OCI-LY1 (cell line): ENCODE data around the gene DNAH1.

Experiments
- H2AFZ ChIP-seq: fragments of 200-600 bp; sonication (generic), shearing (Covaris generic); 2 replicates; pipeline ENCODE4 v1.6.0; 2014; ENCODE audit warnings: antibody characterized with exemption, mild to moderate bottlenecking, low read length
- H3F3A ChIP-seq: fragments of 200-600 bp; sonication (generic), shearing (Covaris generic); 2 replicates; pipeline ENCODE4 v1.6.0; 2014; ENCODE audit warnings: mild to moderate bottlenecking, antibody characterized with exemption, low read length, moderate library complexity; ENCODE audit not compliant: insufficient read depth
- H3K27ac ChIP-seq: fragments of 200-600 bp; sonication (generic); 2 replicates; pipeline ENCODE4 v1.5.1; 2014; ENCODE audit warnings: low read length, mixed run types, mild to moderate bottlenecking, low read depth; ENCODE audit not compliant: poor library complexity, severe bottlenecking
- H3K27me3 ChIP-seq: fragments of 200-600 bp; sonication (generic); 2 replicates; pipeline ENCODE4 v1.6.0; 2014; ENCODE audit warnings: antibody characterized with exemption, mild to moderate bottlenecking, low read length, moderate library complexity; ENCODE audit not compliant: insufficient read depth
- H3K36me3 ChIP-seq: fragments of 200-600 bp; sonication (generic); 2 replicates; pipeline ENCODE4 v1.6.1; 2014; ENCODE audit warnings: mild to moderate bottlenecking, antibody characterized with exemption, low read length, moderate library complexity, mixed read lengths; ENCODE audit not compliant: insufficient read depth
- H3K4me1 ChIP-seq: fragments of 200-600 bp; sonication (generic); 2 replicates; pipeline ENCODE4 v1.5.1; 2014; ENCODE audit warnings: mild to moderate bottlenecking, low read length, moderate library complexity; ENCODE audit not compliant: insufficient read depth, severe bottlenecking
- H3K4me2 ChIP-seq: fragments of 200-600 bp; sonication (generic), shearing (Covaris generic); 2 replicates; pipeline ENCODE4 v1.6.1; 2014; ENCODE audit warnings: low read length
- H3K4me3 ChIP-seq: fragments of 200-600 bp; sonication (generic); 2 replicates; pipeline ENCODE4 v1.5.1; 2014; ENCODE audit warnings: low read length, low read depth, mild to moderate bottlenecking, mixed read lengths; ENCODE audit not compliant: poor library complexity, severe bottlenecking
- H3K79me2 ChIP-seq: fragments of 200-600 bp; shearing (Covaris generic); 2 replicates; pipeline ENCODE4 v1.6.1; 2016; ENCODE audit warnings: mixed run types, low read length, mixed read lengths; ENCODE audit not compliant: insufficient read depth
- H3K9ac ChIP-seq: fragments of 200-600 bp; sonication (generic), shearing (Covaris generic); 2 replicates; pipeline ENCODE4 v1.6.1; 2014; ENCODE audit warnings: mild to moderate bottlenecking, low read length, mixed read lengths
- H3K9me2 ChIP-seq: fragments of 200-600 bp; sonication (generic), shearing (Covaris generic); 2 replicates; pipeline ENCODE4 v1.6.1; 2014; ENCODE audit warnings: low read depth, mild to moderate bottlenecking, low read length, mixed read lengths
- H3K9me3 ChIP-seq: fragments of 200-600 bp; shearing (Covaris generic); 2 replicates; pipeline ENCODE4 v1.6.1; 2014; ENCODE audit warnings: low read length, mixed read lengths
- H4K20me1 ChIP-seq: fragments of 200-600 bp; sonication (generic), shearing (Covaris generic); 2 replicates; pipeline ENCODE4 v1.6.0; 2016; ENCODE audit warnings: mild to moderate bottlenecking, low read length; ENCODE audit not compliant: insufficient read depth
- CTCF ChIP-seq: fragments of 200-600 bp; sonication (generic), shearing (Covaris generic); IDR thresholded peaks from 2 replicates; pipeline ENCODE4 v1.5.1; 2017; ENCODE audit warnings: mild to moderate bottlenecking, antibody characterized with exemption, low read length, moderate library complexity, mixed read lengths
- EZH2 ChIP-seq: fragments of 200-600 bp; sonication (generic), shearing (Covaris generic); IDR thresholded peaks from 2 replicates; pipeline ENCODE4 v1.8.0; 2017; ENCODE audit warnings: borderline replicate concordance, mixed run types, mild to moderate bottlenecking, antibody characterized with exemption, low read length, moderate library complexity, mixed read lengths

Gene DNAH1

GRCh38 chr3:52294320-52295150 lies 21.6 kb upstream of the DNAH1 start:
- Histone ChIP-seq H3K27ac (no peak overlapping the region), H2AFZ (no peak overlapping the region), H4K20me1 (no peaks in the 10 kb centered on the region), H3K9me3 (no peaks in the 10 kb centered on the region), H3K4me2 (no peak overlapping the region), H3F3A (no peaks in the 10 kb centered on the region), H3K27me3 (no peaks in the 10 kb centered on the region; the same call in 1 of the 2 replicates), H3K4me3 (no peak overlapping the region), H3K9me2 (no peaks in the 10 kb centered on the region), H3K9ac (no peak overlapping the region), H3K36me3 (peaks cover 10% of the 10 kb centered on the region; the same call in 1 of the 2 replicates), H3K4me1 (no peaks in the 10 kb centered on the region), H3K79me2 (no peaks in the 10 kb centered on the region)
- no peak for TF ChIP-seq EZH2
- no peak for TF ChIP-seq CTCF

- Histone ChIP-seq H3K27me3 (no peaks in the 10 kb centered on the region; the same call in 1 of the 2 replicates), H3K4me2 (no peak overlapping the region), H3F3A (no peaks in the 10 kb centered on the region), H3K36me3 (peaks cover 10% of the 10 kb centered on the region; the same call in 1 of the 2 replicates), H3K27ac (no peak overlapping the region), H3K79me2 (no peaks in the 10 kb centered on the region), H3K9me2 (no peaks in the 10 kb centered on the region), H3K9ac (no peak overlapping the region), H3K9me3 (no peaks in the 10 kb centered on the region), H4K20me1 (no peaks in the 10 kb centered on the region), H3K4me1 (no peaks in the 10 kb centered on the region), H3K4me3 (no peak overlapping the region), H2AFZ (no peak overlapping the region)
- TF ChIP-seq CTCF (no peak), EZH2 (no peak)
Measured at GRCh38 chr3:52295671-52296208, 20.4 kb upstream of the DNAH1 start.

GRCh38 chr3:52297242-52298148 lies 18.6 kb upstream of the DNAH1 start:
- Histone ChIP-seq H3K79me2 (no peaks in the 10 kb centered on the region), H3K4me1 (no peaks in the 10 kb centered on the region), H3K36me3 (no peaks in the 10 kb centered on the region), H3K9ac (no peak overlapping the region), H3F3A (no peaks in the 10 kb centered on the region), H3K27me3 (no peaks in the 10 kb centered on the region; the same call in 1 of the 2 replicates), H3K4me3 (no peak overlapping the region), H3K9me2 (no peaks in the 10 kb centered on the region), H3K4me2 (no peak overlapping the region), H3K9me3 (no peaks in the 10 kb centered on the region), H2AFZ (no peak overlapping the region), H3K27ac (no peak overlapping the region), H4K20me1 (no peaks in the 10 kb centered on the region)
- TF ChIP-seq CTCF (no peak), EZH2 (no peak)
